ENCODE results near the gene NFIL3.

DNA sequence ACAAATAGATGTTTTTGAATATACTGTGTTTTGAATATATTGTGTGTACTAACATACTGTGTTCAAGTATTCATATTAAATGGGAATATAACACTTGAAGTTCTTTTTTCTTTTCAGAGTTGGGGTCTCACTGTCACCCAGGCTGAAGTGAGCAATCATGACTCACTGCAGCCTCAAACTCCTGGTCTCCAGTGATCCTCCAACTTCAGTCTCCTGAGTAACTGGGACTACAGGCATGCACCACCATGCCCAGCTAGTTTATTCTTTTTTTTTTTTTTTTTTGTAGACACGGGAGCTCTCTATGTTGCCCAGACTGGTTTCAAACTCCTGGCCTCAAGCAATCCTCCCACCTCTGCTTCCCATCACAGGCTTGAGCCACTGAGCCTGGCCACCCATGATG, 38.7 kb downstream of the NFIL3 start:
- no peak for TF ChIP-seq POLR2AphosphoS5 (IDR thresholded peaks at IDR 0.05; ENCODE audit: low read depth, low read length)
- TF ChIP-seq, protein P1, sequence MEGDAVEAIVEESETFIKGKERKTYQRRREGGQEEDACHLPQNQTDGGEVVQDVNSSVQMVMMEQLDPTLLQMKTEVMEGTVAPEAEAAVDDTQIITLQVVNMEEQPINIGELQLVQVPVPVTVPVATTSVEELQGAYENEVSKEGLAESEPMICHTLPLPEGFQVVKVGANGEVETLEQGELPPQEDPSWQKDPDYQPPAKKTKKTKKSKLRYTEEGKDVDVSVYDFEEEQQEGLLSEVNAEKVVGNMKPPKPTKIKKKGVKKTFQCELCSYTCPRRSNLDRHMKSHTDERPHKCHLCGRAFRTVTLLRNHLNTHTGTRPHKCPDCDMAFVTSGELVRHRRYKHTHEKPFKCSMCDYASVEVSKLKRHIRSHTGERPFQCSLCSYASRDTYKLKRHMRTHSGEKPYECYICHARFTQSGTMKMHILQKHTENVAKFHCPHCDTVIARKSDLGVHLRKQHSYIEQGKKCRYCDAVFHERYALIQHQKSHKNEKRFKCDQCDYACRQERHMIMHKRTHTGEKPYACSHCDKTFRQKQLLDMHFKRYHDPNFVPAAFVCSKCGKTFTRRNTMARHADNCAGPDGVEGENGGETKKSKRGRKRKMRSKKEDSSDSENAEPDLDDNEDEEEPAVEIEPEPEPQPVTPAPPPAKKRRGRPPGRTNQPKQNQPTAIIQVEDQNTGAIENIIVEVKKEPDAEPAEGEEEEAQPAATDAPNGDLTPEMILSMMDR (IDR thresholded peaks at IDR 0.05), result no peak

All from Panc1 (cell line).